ENCODE results near the gene CISD3.

The CISD3 gene

DNA sequence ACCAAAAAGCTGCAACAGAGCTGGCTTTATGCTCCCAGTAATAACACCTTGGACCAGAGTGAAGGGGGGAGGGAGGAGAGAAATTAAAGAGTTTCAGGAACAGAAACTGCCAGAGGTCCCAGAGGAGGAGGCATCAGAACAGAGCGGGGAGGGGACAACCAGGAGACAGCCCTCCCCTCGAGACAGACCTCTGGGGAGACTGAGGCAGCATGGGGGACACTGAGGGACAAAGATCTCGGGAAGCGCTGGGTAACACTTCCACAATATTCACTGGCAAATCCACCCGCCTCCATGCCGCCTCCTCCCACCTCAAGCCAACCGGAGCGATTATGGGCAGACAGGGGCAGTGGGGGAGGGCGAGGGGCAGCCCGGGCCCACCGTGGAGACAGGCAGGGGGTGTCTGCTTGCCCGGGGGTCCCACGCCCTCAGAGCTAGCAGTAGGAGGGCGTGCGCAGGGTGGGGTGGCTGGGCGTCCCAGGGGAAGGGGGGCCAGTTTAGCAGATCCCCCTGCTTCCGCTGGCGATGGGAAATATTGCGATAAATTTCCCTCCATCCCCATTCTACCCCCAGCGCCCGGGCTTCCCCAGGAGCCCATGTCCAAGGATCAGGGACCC is 16.8 kb downstream of the CISD3 start:
- no peak for DNase-seq

DNA sequence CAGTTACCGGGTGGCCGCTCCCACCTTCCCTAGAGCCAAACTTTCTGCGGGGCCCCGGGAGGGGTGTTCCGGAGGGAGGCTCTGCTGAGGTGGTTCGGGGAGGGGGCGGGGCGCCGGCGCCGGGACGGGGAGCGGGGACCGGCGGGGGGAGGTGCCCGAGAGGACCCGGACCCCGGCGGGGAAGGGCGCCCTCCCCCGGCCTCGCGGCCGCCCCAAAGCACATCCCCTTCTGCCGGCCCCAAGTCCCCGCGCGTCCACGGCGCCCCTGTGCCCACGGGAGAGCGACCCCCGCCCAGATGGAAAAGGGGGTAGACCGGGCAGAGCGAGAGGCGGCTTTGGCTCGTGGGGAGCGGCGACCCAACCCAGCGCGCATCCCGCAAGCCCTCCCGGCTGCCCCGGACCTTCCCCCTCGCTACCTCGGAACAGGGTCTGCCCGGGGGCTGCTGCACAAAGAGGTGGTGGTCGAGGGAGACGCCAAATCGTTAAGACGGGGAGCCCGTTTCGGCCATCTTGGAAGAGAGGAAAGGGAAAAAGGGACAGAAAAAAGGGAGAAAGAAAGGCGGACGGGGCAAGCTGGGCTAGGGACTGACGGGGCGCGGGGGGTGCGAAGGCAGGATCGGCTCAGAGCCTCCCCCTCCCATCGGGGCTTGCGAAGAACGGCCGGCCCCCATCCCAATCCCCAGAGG is 17.5 kb downstream of the CISD3 start:
- DNase-seq = no peak

DNA sequence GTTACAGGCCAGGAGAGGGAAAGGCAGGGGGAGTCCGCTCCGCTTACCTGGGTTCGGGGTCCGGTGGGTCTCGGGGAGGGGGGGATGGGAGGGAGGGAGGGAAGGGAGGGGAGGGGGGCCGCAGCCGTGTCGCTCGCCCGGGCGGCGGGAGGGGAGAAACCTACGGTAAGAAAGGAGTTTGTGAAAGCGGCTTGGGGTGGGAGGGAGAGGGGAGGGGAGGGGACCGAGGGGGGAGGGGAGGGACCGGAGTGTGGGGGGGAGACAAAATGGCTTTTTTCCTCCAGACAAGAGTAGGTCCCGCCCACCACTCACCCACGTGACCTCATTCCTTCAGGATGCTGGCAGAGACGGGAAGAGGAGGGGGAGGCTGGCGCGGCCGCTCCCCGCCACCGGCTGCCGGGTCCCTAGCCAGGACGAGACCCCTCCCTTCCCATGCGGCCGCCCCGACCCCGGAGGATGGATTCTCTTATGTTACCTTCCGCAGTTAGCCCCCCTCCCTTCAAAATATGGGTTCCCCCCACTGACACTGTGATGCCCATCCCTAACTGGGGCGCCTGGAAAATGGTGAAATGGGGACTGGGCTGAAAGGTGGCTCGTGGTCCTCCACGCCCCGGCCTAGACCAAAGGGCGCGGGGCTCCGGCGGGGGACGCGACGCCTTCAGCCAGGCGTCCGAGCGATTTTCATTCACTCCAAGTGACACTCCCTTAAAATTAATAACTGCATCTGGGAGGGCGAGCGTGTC is 18.2 kb downstream of the CISD3 start, which contains the start of gene PCGF2:
PCGF2 (minus strand) TSS at position 188 of the 743 bp plus-strand sequence. CDS start 7,934 bp downstream, outside the sequence.
- DNase-seq = peak; percentile 39

DNA sequence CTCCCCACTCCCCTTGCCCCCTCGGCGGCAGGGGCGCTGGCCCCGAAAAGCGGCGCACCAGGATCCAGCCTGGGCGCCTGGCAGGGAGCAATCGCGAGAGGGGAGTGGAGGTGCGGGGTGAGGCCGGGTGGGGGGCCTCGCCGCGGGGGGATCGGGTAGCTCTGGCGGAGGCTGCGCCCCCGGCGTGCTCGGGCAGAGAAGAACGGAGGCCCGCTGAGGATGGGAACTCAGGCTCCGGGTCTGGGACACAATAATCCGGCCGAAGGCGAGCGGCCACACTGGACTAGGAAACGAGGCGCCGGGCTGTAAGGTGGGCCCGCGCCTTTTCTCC is 18.7 kb downstream of the CISD3 start:
- DNase-seq = no peak

DNA sequence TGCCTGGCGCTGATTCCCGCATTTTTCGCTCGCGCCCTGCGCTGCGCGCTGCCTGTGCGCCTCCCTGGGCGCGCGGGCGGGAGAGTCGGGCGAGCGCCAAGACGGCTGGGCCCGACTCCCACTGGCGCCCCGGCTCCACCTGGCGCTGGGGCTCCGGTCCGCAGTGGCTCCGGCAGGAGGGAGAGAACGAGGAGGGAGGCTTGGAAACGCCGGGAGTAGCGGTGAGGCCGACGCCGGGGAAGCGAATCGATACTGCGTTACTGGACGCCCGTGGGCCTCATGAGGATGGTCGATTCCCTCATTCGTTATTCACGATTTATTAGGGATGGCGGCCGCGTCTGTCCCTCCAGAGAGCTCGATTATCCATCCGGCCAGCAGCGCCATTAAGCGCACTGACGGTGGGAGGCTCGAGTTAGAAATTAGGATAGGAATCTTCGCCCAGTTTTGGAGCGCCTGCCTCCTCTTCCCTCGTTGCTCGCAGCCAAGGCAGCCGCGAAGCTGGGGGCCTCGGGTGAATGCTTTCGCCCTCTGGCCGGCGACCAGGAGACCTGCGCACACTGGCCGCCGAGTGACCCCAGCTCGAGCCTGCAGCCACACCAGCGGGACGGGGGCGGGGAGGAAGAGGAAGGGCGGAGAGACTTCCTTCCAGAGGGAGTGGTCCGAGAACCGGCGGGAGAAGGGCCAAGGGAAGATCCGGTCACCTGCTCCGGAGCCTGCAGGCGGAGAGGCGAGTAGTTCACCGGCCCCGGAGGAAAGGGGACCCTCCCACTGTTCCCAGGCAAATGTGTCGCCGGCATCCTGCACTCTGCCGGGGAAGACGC is 19.3 kb downstream of the CISD3 start:
- DNase-seq = peak; percentile 64

DNA sequence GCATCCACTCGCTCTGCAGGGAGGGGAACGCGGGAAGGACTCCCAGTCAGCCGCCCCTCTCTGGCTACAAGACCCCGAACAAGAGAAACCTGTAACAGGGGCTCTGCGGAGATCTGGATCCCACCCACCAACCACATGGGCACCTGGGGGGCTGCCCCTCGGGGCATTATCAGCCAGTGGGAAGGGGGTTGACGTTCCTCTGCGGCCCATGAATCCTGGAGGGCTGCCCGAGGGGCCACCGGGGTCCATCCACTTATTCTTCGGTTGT is 19.8 kb downstream of the CISD3 start:
- no peak for DNase-seq

DNA sequence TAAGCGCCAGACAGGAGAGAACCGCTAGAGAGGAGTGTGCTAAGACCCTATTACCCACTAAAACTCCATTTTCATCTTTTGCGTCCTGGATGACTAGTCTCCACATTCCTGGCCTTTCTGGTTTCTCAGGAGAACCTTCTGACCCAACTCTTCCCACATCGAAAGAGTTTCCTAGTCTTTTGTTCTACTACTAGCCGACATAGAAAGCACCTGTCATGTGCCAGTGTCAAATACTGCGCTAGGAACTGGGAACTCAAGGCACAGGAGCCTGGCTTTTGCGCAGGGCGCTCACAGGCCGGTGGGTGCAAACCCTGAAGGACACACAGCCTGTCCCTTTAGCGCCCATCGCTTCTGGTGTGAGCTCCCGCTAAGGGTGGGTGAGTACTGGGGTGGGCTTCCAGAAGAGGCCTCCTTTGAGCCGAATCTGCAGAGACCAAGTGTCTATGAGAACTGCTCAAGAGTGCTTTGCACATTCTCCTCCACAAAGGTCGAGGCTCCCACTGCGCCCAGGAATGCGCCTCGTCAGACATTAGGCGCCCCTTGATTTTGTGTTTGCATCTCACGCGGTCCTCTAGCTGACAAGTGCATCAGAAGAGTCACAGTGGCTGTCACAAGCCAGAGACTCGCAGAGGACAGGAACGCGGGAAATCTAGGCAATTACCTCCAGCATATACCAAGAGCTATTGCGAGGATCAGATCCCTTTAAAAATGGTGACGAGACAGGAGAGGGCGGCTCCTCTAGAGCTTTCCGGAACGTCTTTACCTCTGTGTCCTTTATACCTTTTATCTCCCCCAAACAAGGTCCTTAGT is 20.4 kb downstream of the CISD3 start:
- DNase-seq = no peak

DNA sequence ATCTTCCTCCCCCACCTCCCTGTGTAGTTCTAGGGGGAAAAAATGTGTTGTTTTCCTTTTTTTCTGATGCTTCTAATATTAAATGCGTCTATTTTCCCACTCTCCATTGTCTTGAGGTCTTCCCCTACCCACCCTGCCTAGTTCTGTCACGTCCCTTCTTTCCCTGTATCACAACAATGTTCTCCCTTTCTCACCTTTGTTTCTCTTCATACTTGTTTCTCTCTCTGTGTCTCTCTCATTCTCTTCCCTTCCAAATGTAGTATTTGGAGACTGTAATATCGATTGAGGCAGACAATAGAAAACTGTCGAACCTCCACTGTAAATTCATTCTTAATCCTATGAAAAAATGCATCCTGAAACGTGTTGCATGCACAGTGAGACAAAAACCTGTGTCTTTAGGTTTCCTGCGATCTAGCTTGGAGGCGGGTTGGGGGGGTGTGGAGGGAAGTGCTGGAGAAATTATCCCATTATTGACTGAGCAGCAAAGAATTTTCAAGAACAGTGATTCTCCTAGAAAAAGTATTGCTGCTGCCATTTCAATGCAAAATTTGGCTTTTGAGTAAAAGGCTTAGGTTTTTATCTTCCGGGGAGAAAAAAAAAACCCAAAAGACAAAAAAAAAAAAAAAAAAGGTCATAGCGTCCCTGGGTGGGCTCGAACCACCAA is 21.1 kb downstream of the CISD3 start:
- no peak for DNase-seq

DNA sequence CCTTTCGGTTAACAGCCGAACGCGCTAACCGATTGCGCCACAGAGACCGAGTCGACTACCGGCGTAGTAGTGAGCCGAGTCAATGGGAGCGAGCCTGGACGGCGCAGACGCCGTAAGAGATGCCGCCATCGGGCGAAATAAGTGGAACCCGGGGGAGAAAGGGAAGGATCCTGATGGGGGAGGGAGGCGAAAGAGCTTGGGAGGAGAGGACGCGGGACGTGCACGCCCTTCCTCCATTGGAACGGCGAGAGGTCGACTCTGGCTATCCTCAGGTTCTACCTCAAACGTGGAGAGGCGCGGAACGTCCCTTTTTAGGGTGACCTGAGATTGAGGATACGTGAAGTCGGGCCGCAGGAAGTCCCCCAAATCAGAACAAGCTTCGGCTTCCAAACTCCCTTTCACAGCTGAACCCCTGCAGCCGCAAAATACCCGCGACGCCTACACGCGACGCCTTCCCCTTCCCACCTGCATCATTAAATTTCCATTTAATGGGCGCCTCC is 21.7 kb downstream of the CISD3 start:
- DNase-seq = peak; percentile 52

DNA sequence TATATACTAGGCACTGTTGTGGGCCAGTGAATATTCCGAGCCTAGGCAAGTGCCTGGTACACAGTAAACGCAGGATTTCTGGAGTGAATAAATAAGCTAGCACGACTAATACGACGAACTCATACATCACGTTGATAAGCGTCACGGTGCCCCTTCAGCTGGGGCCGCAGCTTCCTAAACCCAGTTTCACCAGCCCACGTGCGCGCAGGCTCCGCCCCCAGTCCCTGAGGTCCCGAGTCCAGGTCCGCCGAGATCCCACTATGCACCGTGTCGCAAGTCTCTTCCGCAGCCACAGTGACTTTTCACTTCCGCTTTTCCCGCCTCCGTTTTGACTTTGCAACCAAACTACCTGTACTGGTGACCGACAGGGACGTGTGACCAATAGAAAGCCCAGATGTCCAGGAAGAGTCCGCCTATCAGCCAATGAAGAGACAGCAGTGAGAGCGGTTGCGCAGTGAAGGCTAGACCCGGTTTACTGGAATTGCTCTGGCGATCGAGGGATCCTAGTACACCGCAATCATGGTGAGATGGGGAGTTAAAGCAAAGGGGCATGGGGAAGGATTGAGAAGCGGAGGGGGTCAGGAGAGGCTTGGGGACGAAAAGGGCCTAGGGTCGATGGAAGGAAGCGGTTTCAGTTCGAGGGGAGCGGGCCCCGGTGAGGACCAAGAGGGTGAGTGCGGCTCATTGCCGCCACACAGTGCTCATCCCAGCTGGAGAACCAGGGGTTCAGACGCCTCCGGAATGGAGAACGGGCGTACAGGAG is 22.3 kb downstream of the CISD3 start, which contains the start of gene PSMB3:
PSMB3 (plus strand) TSS at position 434 of the 763 bp plus-strand sequence; CDS start at position 520, 86 bp downstream.
- DNase-seq = peak; percentile 98

DNA sequence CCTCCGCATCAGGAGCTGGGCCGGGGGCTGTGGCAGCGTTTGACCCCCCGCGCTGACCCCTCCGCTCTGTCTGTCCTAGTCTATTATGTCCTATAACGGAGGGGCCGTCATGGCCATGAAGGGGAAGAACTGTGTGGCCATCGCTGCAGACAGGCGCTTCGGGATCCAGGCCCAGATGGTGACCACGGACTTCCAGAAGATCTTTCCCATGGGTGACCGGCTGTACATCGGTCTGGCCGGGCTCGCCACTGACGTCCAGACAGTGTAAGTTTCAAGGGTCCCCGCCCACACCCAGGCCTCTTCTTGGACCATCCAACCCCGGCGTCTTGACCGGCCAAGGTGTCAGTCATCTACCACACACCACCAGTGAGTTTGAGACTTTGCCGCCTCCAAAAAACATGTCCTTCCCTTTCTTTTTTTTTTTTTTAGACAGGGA is 22.9 kb downstream of the CISD3 start:
- no peak for DNase-seq

DNA sequence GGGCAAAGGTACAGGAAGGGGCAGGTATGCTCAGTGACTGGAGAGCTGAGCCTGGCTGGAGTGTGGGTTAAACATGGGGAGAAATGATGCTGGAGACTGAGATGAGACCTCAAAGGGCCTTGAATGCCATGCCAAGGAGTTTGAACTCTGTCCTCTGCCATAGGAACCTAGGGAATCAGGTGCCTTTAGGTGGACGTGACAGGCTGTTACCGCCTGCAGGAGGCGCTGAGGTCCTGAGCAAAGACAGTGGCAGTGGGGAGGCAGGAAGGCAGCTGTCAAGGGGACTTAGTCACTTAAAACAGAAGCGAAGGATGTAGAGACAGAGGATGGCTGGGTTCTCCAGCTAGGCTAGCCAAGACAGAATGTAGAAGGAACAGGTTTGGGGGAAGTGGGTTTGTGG is 31.5 kb downstream of the CISD3 start:
- DNase-seq = no peak

DNA sequence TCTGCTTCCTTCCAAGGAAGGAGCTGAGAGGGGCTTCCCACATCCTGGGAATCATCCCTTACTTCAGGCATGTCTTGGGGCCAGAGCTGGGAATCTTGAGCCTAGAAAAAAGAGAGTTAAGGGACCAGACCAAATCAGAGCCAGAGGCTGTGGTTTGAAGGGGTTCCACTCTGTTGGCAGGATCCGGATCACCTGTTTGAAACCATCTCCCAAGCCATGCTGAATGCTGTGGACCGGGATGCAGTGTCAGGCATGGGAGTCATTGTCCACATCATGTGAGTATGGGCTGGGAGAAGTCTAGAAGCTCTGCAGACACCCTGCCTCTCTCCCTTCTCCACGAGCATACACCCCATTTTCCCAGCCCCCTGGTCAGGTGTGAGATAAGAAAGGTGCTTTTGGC is 32.1 kb downstream of the CISD3 start:
- DNase-seq = no peak

DNA sequence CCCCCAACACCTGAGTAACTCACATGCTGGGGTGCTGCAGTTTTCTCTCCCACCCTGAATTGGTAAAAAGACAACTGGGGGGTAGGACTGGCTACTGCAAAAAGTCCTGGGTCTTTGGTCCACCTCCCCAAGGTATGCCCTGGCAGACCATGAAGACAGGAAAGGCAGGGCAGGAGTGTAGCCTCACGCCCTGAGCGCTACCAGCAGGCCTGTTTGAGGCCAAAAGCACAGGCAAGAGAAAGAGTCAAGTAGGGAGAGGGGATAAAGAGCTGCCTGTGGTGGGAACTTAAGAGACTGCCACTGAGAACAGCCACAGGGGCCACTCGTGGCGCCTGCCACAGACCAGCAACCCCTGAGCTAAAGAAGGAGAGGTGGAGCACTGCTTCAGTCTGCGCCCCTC is 36.2 kb downstream of the CISD3 start:
- no peak for DNase-seq

DNA sequence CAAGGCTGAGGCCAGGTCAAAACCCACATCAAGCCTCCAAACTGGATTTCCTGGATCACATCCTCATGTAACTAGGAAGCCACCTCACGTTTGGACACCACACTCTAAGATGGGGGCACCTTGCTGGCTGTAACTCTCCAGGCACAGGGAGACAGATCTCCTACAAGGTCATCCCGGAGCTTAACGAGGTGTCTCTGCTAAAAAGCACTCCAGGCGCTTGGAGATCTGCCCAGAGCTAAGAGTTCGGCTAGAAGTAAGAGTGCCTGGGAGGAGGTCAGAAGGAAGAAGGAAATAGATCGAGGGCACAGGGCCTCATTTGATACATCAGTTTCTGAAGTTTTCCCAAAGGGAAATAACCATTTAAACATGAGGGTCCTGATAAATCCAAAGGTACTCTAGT is 38.3 kb downstream of the CISD3 start:
- DNase-seq = no peak

DNA sequence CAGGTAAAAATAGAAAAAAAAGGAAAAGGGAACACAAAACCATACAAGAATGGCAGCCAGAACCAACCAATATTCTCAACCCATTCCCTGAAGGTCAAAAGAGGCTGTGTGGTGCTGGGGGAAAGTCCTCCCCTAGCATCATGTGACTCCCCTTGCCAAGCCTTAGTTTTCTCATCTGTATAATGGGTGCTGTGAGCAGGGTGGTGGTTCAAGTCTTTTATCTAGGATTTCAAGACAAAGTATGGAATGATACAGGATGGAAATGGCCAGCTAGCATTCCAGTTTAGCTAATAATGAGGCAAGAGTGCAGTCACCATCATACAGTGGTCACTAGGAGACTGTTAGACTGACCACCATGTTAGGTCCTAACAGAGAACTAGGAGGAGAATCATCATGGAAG is 43.1 kb downstream of the CISD3 start:
- DNase-seq = no peak

DNA sequence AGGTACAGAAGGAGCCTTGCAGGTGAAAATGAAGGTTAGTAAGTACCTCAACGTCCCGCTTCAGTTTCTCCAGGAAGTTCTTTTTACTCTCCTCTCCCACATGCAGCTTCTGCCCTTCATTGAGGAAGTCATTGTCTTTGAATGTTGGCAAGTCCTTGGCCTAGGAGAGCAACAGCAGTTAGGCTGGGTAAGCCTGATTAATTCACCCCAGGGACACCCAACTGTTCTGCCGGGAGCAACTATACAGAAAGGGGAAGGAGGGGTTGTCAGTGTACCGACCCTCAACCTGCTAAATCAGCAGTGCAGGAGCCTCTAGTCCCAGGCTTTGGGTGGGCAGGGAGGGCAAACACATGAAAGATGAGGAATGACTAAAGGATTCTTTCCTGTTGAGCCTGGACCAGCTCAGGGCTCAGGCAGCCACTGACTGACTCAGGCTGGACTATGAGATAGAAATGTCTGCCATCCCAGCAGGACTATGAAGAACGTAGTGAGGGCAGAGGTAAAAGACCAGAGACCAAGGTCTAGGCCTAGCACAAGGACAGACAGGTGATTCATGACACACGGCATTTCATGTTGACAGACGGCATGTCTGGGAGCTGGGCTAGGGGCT is 47.6 kb downstream of the CISD3 start:
- DNase-seq = no peak

DNA sequence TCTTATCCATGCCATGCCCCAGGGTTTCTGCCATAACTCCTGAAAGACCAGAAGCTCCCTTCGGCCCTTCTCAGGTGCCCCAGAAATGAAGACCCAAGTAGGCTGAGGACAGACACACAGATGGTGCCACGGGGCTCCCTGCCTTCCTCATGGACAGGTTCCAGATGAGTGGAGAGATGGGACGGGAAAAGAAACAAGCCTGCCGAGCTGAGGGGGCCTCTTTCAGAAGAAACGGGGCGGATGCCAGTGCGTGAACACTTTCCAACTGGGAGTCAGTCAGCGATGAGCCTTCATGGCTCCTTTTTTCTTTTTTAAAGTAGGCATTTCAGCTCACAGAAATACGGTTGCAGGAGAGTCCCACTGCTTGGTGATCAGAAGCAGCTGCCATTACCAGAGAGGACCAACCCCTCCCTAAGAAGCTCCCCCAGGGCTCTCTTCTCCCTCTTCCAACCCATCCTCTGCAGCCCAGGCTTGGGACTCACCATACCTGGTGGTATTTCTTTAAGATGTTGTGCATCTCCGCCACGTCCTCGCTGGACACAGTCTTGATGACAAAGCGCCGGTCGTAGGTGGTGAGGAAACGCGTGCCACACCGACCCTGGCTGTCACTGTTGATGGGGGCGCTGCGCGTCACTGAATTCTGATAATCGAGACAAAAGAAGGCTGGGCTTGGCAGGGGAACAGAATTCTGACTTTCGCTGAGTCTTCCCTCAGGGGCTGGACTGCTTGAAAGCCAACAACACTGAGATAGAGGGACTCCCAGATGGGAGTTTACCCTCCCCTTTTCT is 50.0 kb downstream of the CISD3 start:
- no peak for DNase-seq

DNA sequence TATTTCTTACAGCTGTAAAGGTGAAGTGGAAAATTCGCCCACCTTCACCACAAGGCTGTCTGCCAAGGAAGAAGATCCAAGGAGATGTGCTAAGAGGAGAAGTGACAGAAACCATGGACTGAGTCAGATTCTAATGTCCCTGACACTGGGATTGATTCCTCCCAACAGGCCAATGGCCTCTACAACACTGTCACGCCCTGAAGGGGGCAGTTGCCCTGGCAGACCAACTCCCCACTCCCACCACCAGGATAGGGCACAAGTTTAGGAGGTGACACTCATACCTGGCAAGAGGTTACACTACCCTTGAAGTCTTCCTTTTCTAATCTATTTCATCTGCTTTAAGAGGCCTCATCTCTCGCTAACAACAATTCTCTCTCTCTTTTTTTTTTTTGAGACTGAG is 53.1 kb downstream of the CISD3 start:
- no peak for DNase-seq

Measured in SHP77 treated with DMSO at 0.1 percent for 48 hours (cell line).